Skin epidermis (tissue), 12 donors: ENCODE data around the gene RNF130.
A peak's percentile ranks its signal among the peaks of the same experiment; 100 is the strongest.
"Not testable (repeated sequence)": the region's sequence is repeated elsewhere in the genome, so short reads cannot be mapped to it uniquely, and the experiment has no call there.

Source experiments
- H3K27ac ChIP-seq, 21 experiments: fragments of 200-600 bp; sonication (generic) in 11 of 21; one replicate each; pipeline ENCODE4 v1.5.0; 2020; ENCODE audit warnings: mild to moderate bottlenecking in 3 of 21, inconsistent platforms in 2 of 21, moderate library complexity in 2 of 21
- H3K4me3 ChIP-seq, 7 experiments: fragments of 200-600 bp; sonication (generic) in 2 of 7; one replicate each; pipeline ENCODE4 v1.5.0; 2020; ENCODE audit warnings: inconsistent platforms in 2 of 7, mild to moderate bottlenecking in 2 of 7, moderate library complexity in 1 of 7

RNF130 gene

GRCh38 chr5:180035206-180035931 is 36.2 kb downstream of the RNF130 start:
- no peak overlapping the region for H3K27ac ChIP-seq
- no peak overlapping the region for H3K4me3 ChIP-seq

GRCh38 chr5:180034564-180034963 is 37.0 kb downstream of the RNF130 start:
- H3K4me3 ChIP-seq = no peak overlapping the region
- H3K27ac ChIP-seq = no peak overlapping the region

- H3K4me3 ChIP-seq = no peak overlapping the region
- peak overlapping the region in 1 of 21 experiments; percentile 36 for H3K27ac ChIP-seq
Measured at GRCh38 chr5:180027459-180028089, 44.0 kb downstream of the RNF130 start.

GRCh38 chr5:180026734-180027458 is 44.7 kb downstream of the RNF130 start:
- Histone ChIP-seq H3K27ac (no peak overlapping the region), H3K4me3 (no peak overlapping the region)

- Histone ChIP-seq H3K4me3 (no peak overlapping the region), H3K27ac (no peak overlapping the region)
Measured at GRCh38 chr5:180026320-180026719, 45.2 kb downstream of the RNF130 start.

- no peak overlapping the region for H3K4me3 ChIP-seq
- no peak overlapping the region for H3K27ac ChIP-seq
Measured at GRCh38 chr5:180021900-180022299, 49.7 kb downstream of the RNF130 start.

GRCh38 chr5:180020176-180020575 is 51.4 kb downstream of the RNF130 start:
- H3K4me3 ChIP-seq = no peak overlapping the region
- H3K27ac ChIP-seq = no peak overlapping the region

GRCh38 chr5:180018347-180019060 is 53.1 kb downstream of the RNF130 start:
- H3K4me3 ChIP-seq = no peak overlapping the region
- H3K27ac ChIP-seq = no peak overlapping the region

- H3K27ac ChIP-seq, H3K4me3 ChIP-seq: not testable (repeated sequence)
Measured at GRCh38 chr5:180015523-180015922, 56.0 kb downstream of the RNF130 start.

- Histone ChIP-seq H3K4me3 (no peak overlapping the region), H3K27ac (no peak overlapping the region)
Measured at GRCh38 chr5:180013678-180014077, 57.9 kb downstream of the RNF130 start.

- no peak overlapping the region for H3K27ac ChIP-seq
- no peak overlapping the region for H3K4me3 ChIP-seq
Measured at GRCh38 chr5:180012316-180012715, 59.2 kb downstream of the RNF130 start.

- Histone ChIP-seq H3K27ac (no peak overlapping the region), H3K4me3 (no peak overlapping the region)
Measured at GRCh38 chr5:180010636-180011035, 60.9 kb downstream of the RNF130 start.

GRCh38 chr5:180009581-180009980 is 62.0 kb downstream of the RNF130 start:
- Histone ChIP-seq H3K4me3 (no peak overlapping the region), H3K27ac (no peak overlapping the region)

- Histone ChIP-seq H3K4me3 (no peak overlapping the region), H3K27ac (no peak overlapping the region)
Measured at GRCh38 chr5:180008433-180008832, 63.1 kb downstream of the RNF130 start.

- no peak overlapping the region for H3K4me3 ChIP-seq
Measured at GRCh38 chr5:180007582-180007981, 64.0 kb downstream of the RNF130 start.

GRCh38 chr5:180006141-180006540 is 65.4 kb downstream of the RNF130 start:
- H3K27ac ChIP-seq = no peak overlapping the region
- H3K4me3 ChIP-seq = no peak overlapping the region

More at GRCh38 chr5:180007582-180007981, 64.0 kb downstream of the RNF130 start:
- no peak overlapping the region for H3K27ac ChIP-seq

- Histone ChIP-seq H3K27ac (no peak overlapping the region), H3K4me3 (no peak overlapping the region)
Measured at GRCh38 chr5:180003127-180003526, 68.4 kb downstream of the RNF130 start.

- Histone ChIP-seq H3K27ac (no peak overlapping the region), H3K4me3 (no peak overlapping the region)
Measured at GRCh38 chr5:180001742-180002141, 69.8 kb downstream of the RNF130 start.

GRCh38 chr5:180001136-180001535 is 70.4 kb downstream of the RNF130 start:
- H3K27ac ChIP-seq = no peak overlapping the region

GRCh38 chr5:179998485-179998884 is 73.1 kb downstream of the RNF130 start:
- H3K27ac ChIP-seq = no peak overlapping the region
- no peak overlapping the region for H3K4me3 ChIP-seq

More at GRCh38 chr5:180001136-180001535, 70.4 kb downstream of the RNF130 start:
- no peak overlapping the region for H3K4me3 ChIP-seq
